Kidney (tissue), 14 donors: ENCODE data around the gene CDK7. TPM values are rescaled to one million over a fixed set of nuclear protein-coding genes. Genes with fewer than 3 reads are reported as not detected.
"Not testable (repeated sequence)": the region's sequence is repeated elsewhere in the genome, so short reads cannot be mapped to it uniquely, and the experiment has no call there.

Experiments
- DNase-seq, 5 donors: peaks; one replicate each; pipeline ENCODE4 v3.0.0-alpha.2; 2013 to 2020
- FAIRE-seq: peaks from 2 replicates; lab custom pipeline; 2012; peaks lifted over from hg19 to GRCh38; lab: Jason Lieb, UNC
- H3K27ac ChIP-seq, 2 donors: one replicate each; pipeline ENCODE4 v1.7.0; 2013; ENCODE audit warnings: low read depth in 2 of 2, low read length in 2 of 2, inconsistent platforms in 1 of 2
- H3K27me3 ChIP-seq: one replicate; pipeline ENCODE4 v1.7.1; 2013; ENCODE audit warnings: low read length, inconsistent platforms; ENCODE audit not compliant: control insufficient read depth, insufficient read depth
- H3K36me3 ChIP-seq, 3 donors: one replicate each; pipeline versions ENCODE4 v1.7.0 to v1.7.1; 2013; ENCODE audit warnings: low read length in 3 of 3, control low read depth in 1 of 3, inconsistent platforms in 1 of 3; ENCODE audit not compliant: insufficient read depth in 3 of 3, control insufficient read depth in 2 of 3
- H3K4me1 ChIP-seq, 3 donors: one replicate each; pipeline versions ENCODE4 v1.7.0 to v1.7.1; 2013; ENCODE audit warnings: low read length in 3 of 3, inconsistent platforms in 1 of 3, low read depth in 1 of 3; ENCODE audit not compliant: control insufficient read depth in 2 of 3, insufficient read depth in 2 of 3
- H3K4me3 ChIP-seq, 3 donors: one replicate each; pipeline versions ENCODE4 v1.7.0 to v1.8.1; 2013; ENCODE audit warnings: low read length in 3 of 3, control low read depth in 1 of 3, inconsistent platforms in 1 of 3
- H3K9ac ChIP-seq, 3 donors: one replicate each; pipeline versions ENCODE4 v1.7.0 to v1.7.1; 2013; ENCODE audit warnings: low read length in 3 of 3, control low read depth in 1 of 3, inconsistent platforms in 1 of 3
- H3K9me3 ChIP-seq, 3 donors: one replicate each; pipeline versions ENCODE4 v1.7.0 to v1.7.1; 2013; ENCODE audit warnings: low read length in 3 of 3, control low read depth in 1 of 3, inconsistent platforms in 1 of 3; ENCODE audit not compliant: control insufficient read depth in 2 of 3, insufficient read depth in 1 of 3
- intact Hi-C: fragments of 100-400 bp; cut with DNase I; formaldehyde crosslinking; loops from one replicate; pipeline ENCODE4 v1.11.1; 2022
- polyA plus RNA-seq: library from polyadenylated mRNA; stranded (reverse); fragments of 350-450 nt; fragmentation: Illumina TruSeq; extraction: RNeasy Lipid Tissue Mini Kit (QIAGEN cat#74804); gene quantifications from one replicate; pipeline ENCODE4 v1.2.3, GENCODE V29; 2014; ENCODE audit warnings: low read depth, low replicate concordance; ENCODE audit not compliant: insufficient read depth
- total RNA-seq: library from RNA; stranded (reverse); fragmentation: NEBNext Ultra II Directional; extraction: Animal tissue kit (Norgen Biotek cat#: 25700); gene quantifications from one replicate; pipeline ENCODE4 v1.2.1, GENCODE V29; 2021
- TF ChIP-seq, protein P1 (sequence below): IDR thresholded peaks from 3 replicates; pipeline ENCODE4 v1.5.1; 2012; ENCODE audit warnings: mild to moderate bottlenecking, moderate library complexity, borderline replicate concordance; ENCODE audit not compliant: insufficient read depth; ENCODE audit errors: extremely low read depth
- donor health status: control.
- donor health status: control.
- donor health status: control.
- donor health status: control.
- donor health status: control.
- donor health status: DM: yes; HTN: yes; CAD: no.
- donor health status: Normal renal cell carcinoma (clear cell type).

CDK7 gene
- total and polyA plus RNA-seq, 2 donors from 2014 or later = 22.7 to 29.4 TPM

DNA sequence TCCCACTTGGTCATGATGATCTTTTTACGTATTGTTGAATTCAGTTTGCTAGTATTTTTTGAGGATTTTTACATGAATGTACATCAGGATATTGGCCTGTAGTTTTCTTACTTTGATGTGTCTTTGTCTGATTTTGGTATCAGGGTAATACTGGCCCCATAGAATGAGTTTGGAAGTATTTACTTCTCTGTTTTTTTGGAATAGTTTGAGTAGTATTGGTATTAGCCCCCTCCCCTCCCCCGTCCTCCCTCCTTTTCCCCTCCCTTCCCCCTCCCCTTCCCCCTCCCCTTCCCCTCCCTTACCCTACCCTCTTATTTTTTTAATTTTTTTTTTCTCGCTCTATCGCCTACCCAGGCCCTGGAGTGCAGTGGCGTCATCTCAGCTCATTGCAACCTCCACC is 10.3 kb downstream of the CDK7 start:
- H3K9ac ChIP-seq = no peak overlapping the region
- intact Hi-C loops = no loop called here
- TF ChIP-seq, protein P1, sequence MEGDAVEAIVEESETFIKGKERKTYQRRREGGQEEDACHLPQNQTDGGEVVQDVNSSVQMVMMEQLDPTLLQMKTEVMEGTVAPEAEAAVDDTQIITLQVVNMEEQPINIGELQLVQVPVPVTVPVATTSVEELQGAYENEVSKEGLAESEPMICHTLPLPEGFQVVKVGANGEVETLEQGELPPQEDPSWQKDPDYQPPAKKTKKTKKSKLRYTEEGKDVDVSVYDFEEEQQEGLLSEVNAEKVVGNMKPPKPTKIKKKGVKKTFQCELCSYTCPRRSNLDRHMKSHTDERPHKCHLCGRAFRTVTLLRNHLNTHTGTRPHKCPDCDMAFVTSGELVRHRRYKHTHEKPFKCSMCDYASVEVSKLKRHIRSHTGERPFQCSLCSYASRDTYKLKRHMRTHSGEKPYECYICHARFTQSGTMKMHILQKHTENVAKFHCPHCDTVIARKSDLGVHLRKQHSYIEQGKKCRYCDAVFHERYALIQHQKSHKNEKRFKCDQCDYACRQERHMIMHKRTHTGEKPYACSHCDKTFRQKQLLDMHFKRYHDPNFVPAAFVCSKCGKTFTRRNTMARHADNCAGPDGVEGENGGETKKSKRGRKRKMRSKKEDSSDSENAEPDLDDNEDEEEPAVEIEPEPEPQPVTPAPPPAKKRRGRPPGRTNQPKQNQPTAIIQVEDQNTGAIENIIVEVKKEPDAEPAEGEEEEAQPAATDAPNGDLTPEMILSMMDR = no peak
- peaks cover 0 to 3% (median 0%) of the 10 kb centered on the region in 3 donors for H3K9me3 ChIP-seq
- no peak overlapping the region for H3K27ac ChIP-seq
- FAIRE-seq (no peak), DNase-seq (no peak)
- H3K36me3 ChIP-seq = no peaks in the 10 kb centered on the region
- H3K27me3 ChIP-seq = no peaks in the 10 kb centered on the region
- no peak overlapping the region for H3K4me3 ChIP-seq
- no peaks in the 10 kb centered on the region for H3K4me1 ChIP-seq

DNA sequence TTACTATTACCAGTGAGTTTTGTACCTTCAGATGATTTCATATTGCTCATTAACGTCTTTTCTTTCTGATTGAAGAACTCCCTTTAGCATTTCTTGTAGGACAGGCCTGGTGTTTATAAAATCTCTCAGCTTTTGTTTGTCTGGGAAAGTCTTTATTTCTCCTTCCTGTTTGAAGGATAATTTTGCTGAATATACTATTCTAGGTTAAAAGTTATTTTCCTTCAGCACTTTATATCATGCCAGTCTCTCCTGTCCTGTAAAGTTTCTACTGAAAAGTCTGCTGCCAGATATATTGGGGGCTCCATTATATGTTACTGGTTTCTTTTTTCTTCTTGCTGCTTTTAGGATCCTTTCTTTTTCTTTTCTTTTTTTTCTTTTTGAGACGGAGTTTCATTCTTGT is 13.3 kb downstream of the CDK7 start:
- TF ChIP-seq, protein P1 = no peak
- H3K9me3 ChIP-seq = peaks cover 0 to 3% (median 0%) of the 10 kb centered on the region in 3 donors
- no peaks in the 10 kb centered on the region for H3K4me1 ChIP-seq
- no peak overlapping the region for H3K27ac ChIP-seq
- FAIRE-seq (no peak), DNase-seq (no peak)
- no peak overlapping the region for H3K4me3 ChIP-seq
- no peaks in the 10 kb centered on the region for H3K27me3 ChIP-seq
- H3K36me3 ChIP-seq = no peaks in the 10 kb centered on the region
- intact Hi-C loops = no loop called here
- H3K9ac ChIP-seq = no peak overlapping the region

DNA sequence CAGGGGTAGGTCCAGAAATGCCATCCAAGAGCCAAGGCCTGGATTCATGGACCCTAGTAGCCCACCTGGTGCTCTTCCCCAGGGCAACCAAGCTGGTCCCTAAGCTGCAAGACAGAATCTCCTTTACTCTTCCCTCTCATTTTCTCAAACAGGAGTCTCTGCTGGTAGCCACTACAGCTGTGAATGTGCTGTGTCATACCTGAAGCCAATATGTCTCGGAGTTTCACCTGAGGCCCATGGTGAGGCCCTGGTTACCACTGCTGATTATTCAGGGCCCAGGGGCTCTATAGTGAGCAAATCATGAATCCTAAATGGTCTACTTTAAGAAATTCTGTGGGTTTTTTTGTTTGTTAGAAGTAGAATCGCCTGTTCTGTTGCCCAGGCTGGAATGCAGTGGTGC is 15.9 kb downstream of the CDK7 start:
- intact Hi-C loops = no loop called here
- DNase-seq (no peak), FAIRE-seq (no peak)
- Histone ChIP-seq H3K36me3 (no peaks in the 10 kb centered on the region), H3K27ac (no peak overlapping the region), H3K4me3 (no peak overlapping the region), H3K9ac (no peak overlapping the region), H3K27me3 (no peaks in the 10 kb centered on the region), H3K4me1 (no peaks in the 10 kb centered on the region), H3K9me3 (peaks cover 0 to 3% (median 0%) of the 10 kb centered on the region in 3 donors)
- TF ChIP-seq, protein P1 = no peak

DNA sequence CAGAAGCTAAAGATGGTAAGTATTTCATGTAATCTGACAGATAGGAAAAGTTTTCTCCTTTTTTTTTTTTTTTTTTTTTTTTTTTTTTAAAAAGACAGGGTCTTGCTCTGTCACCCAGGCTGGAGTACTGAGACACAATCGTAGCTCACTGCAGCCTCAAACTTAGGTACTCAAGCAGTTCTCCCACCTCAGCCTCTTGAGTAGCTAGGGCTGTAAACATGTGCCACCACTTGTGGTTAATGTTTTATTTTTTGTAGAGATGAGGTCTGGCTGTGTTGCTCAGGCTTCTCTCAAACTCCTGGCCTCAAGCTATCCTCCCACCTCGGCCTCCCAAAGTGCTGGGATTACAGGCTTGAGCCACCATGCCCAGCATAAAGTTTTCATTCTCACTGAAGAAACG is 17.8 kb downstream of the CDK7 start:
- Histone ChIP-seq H3K4me3 (no peak overlapping the region), H3K27me3 (no peaks in the 10 kb centered on the region), H3K9me3 (peaks cover 0 to 3% (median 0%) of the 10 kb centered on the region in 3 donors), H3K9ac (no peak overlapping the region), H3K4me1 (no peaks in the 10 kb centered on the region), H3K36me3 (peaks cover 0 to 3% (median 2%) of the 10 kb centered on the region in 3 donors), H3K27ac (no peak overlapping the region)
- FAIRE-seq (no peak), DNase-seq (no peak)
- intact Hi-C loops = no loop called here
- TF ChIP-seq, protein P1 = no peak

DNA sequence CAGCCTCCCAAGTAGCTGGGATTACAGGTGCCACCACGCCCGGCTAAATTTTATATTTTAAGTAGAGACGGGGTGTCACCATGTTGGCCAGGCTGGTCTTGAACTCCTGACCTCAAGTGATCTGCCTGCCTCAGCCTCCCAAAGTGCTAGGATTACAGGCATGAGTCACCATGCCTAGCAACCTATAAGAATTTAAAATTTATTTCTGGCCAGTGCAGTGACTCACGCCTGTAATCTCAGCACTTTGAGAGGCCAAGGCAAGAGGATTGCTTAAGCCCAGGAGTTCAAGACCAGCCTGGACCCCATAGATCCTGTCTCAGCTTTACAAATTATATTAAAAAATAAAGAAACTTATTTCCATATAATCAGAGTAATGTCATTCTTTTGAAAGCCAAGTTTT is 21.3 kb downstream of the CDK7 start:
- H3K9ac ChIP-seq, H3K27me3 ChIP-seq, H3K36me3 ChIP-seq, H3K9me3 ChIP-seq, FAIRE-seq, H3K27ac ChIP-seq, intact Hi-C loops, H3K4me1 ChIP-seq, H3K4me3 ChIP-seq, DNase-seq: not testable (repeated sequence)
